Dendritic cell treated with granulocyte-macrophage colony-stimulating factor and Interleukin-4, amounts not matched to agents 40 ng/mL and 50 ng/mL, for 4 days (primary cell): ENCODE data around the gene AAK1.
A peak's percentile ranks its signal among the peaks of the same experiment; 100 is the strongest.
"Not testable (repeated sequence)": the region's sequence is repeated elsewhere in the genome, so short reads cannot be mapped to it uniquely, and the experiment has no call there.

Source experiments
- H3K27ac Mint-ChIP-seq: one replicate; pipeline ENCODE4 v1.8.0; 2022; ENCODE audit warnings: mild to moderate bottlenecking, mixed read lengths
- H3K27me3 Mint-ChIP-seq: one replicate; pipeline ENCODE4 v1.8.0; 2022; ENCODE audit warnings: mild to moderate bottlenecking, mixed read lengths
- H3K36me3 Mint-ChIP-seq: one replicate; pipeline ENCODE4 v1.8.0; 2022; ENCODE audit warnings: low read depth, mixed read lengths
- H3K4me1 Mint-ChIP-seq: one replicate; pipeline ENCODE4 v1.8.0; 2022; ENCODE audit warnings: low read depth, mixed read lengths
- H3K4me3 Mint-ChIP-seq: one replicate; pipeline ENCODE4 v1.8.0; 2022; ENCODE audit warnings: mild to moderate bottlenecking, moderate library complexity, mixed read lengths
- H3K9me3 Mint-ChIP-seq: one replicate; pipeline ENCODE4 v1.8.0; 2022; ENCODE audit warnings: mixed read lengths
- intact Hi-C: fragments of 100-400 bp; cut with micrococcal nuclease; formaldehyde crosslinking; loops from one replicate; pipeline ENCODE4 v1.15.0; 2022

The AAK1 gene

GRCh38 chr2:69454976-69455375 is 188.6 kb downstream of the AAK1 start:
- H3K4me3 Mint-ChIP-seq: no peak overlapping the region
- H3K36me3 Mint-ChIP-seq: no peaks in the 10 kb centered on the region
- H3K27me3 Mint-ChIP-seq: no peaks in the 10 kb centered on the region
- no peaks in the 10 kb centered on the region for H3K9me3 Mint-ChIP-seq
- H3K27ac Mint-ChIP-seq: no peak overlapping the region
- intact Hi-C loops: no loop called here
- H3K4me1 Mint-ChIP-seq: peaks cover 22% of the 10 kb centered on the region

- no peaks in the 10 kb centered on the region for H3K27me3 Mint-ChIP-seq
- H3K4me3 Mint-ChIP-seq: no peak overlapping the region
- peaks cover 25% of the 10 kb centered on the region for H3K4me1 Mint-ChIP-seq
- H3K9me3 Mint-ChIP-seq: no peaks in the 10 kb centered on the region
- intact Hi-C loops: no loop called here
- no peak overlapping the region for H3K27ac Mint-ChIP-seq
- no peaks in the 10 kb centered on the region for H3K36me3 Mint-ChIP-seq
Measured at GRCh38 chr2:69453475-69454129, 189.9 kb downstream of the AAK1 start.

GRCh38 chr2:69452687-69453086 is 190.9 kb downstream of the AAK1 start:
- H3K36me3 Mint-ChIP-seq: no peaks in the 10 kb centered on the region
- intact Hi-C loops: no loop called here
- no peaks in the 10 kb centered on the region for H3K9me3 Mint-ChIP-seq
- peaks cover 34% of the 10 kb centered on the region for H3K4me1 Mint-ChIP-seq
- no peak overlapping the region for H3K4me3 Mint-ChIP-seq
- H3K27ac Mint-ChIP-seq: no peak overlapping the region
- peaks cover 4% of the 10 kb centered on the region for H3K27me3 Mint-ChIP-seq

GRCh38 chr2:69450735-69451416 is 192.7 kb downstream of the AAK1 start:
- intact Hi-C loops: no loop called here
- Mint-ChIP-seq H3K4me3 (no peak overlapping the region), H3K9me3 (no peaks in the 10 kb centered on the region), H3K27ac (no peak overlapping the region), H3K4me1 (peaks cover 28% of the 10 kb centered on the region), H3K36me3 (no peaks in the 10 kb centered on the region), H3K27me3 (peaks cover 8% of the 10 kb centered on the region)

GRCh38 chr2:69449906-69450305 is 193.6 kb downstream of the AAK1 start:
- H3K27ac Mint-ChIP-seq: no peak overlapping the region
- intact Hi-C loops: no loop called here
- H3K4me3 Mint-ChIP-seq: no peak overlapping the region
- no peaks in the 10 kb centered on the region for H3K9me3 Mint-ChIP-seq
- peaks cover 21% of the 10 kb centered on the region for H3K4me1 Mint-ChIP-seq
- H3K36me3 Mint-ChIP-seq: no peaks in the 10 kb centered on the region
- H3K27me3 Mint-ChIP-seq: peaks cover 8% of the 10 kb centered on the region

GRCh38 chr2:69443673-69444072 is 199.9 kb downstream of the AAK1 start:
- H3K4me3 Mint-ChIP-seq, H3K9me3 Mint-ChIP-seq, H3K36me3 Mint-ChIP-seq, intact Hi-C loops, H3K27me3 Mint-ChIP-seq, H3K27ac Mint-ChIP-seq: not testable (repeated sequence)
- peaks cover 13% of the 10 kb centered on the region for H3K4me1 Mint-ChIP-seq

GRCh38 chr2:69439499-69439898 is 204.0 kb downstream of the AAK1 start:
- H3K9me3 Mint-ChIP-seq, H3K27me3 Mint-ChIP-seq, H3K4me3 Mint-ChIP-seq, H3K27ac Mint-ChIP-seq: not testable (repeated sequence)
- intact Hi-C loops: loop anchor here (5.0 kb wide), 1 partner anchor 47 kb away; no protein-coding TSS in a partner anchor
- peaks cover 28% of the 10 kb centered on the region for H3K4me1 Mint-ChIP-seq
- H3K36me3 Mint-ChIP-seq: peaks cover 18% of the 10 kb centered on the region

GRCh38 chr2:69438580-69438979 is 205.0 kb downstream of the AAK1 start:
- Mint-ChIP-seq H3K4me3 (no peak overlapping the region), H3K4me1 (peaks cover 29% of the 10 kb centered on the region), H3K36me3 (peaks cover 18% of the 10 kb centered on the region), H3K27me3 (no peaks in the 10 kb centered on the region), H3K9me3 (peaks cover 10% of the 10 kb centered on the region), H3K27ac (peak overlapping the region; percentile 99)
- intact Hi-C loops: loop anchor here (5.0 kb wide), 1 partner anchor 46 kb away; no protein-coding TSS in a partner anchor

- intact Hi-C loops: loop anchor here (5.0 kb wide), 1 partner anchor 45 kb away; no protein-coding TSS in a partner anchor
- Mint-ChIP-seq H3K4me3 (peak overlapping the region; percentile 88), H3K4me1 (peaks cover 29% of the 10 kb centered on the region), H3K27ac (peak overlapping the region; percentile 99), H3K27me3 (no peaks in the 10 kb centered on the region), H3K36me3 (peaks cover 18% of the 10 kb centered on the region), H3K9me3 (peaks cover 10% of the 10 kb centered on the region)
Measured at GRCh38 chr2:69437751-69438154, 205.8 kb downstream of the AAK1 start.

- Mint-ChIP-seq H3K4me1 (peaks cover 29% of the 10 kb centered on the region), H3K27me3 (no peaks in the 10 kb centered on the region)
Measured at GRCh38 chr2:69436938-69437750, 206.4 kb downstream of the AAK1 start, which contains the start of gene NFU1. Gene NFU1 (minus strand): TSS chr2:69437435. CDS start chr2:69437422, 13 bp downstream.

GRCh38 chr2:69436596-69436937 is 207.0 kb downstream of the AAK1 start:
- no peaks in the 10 kb centered on the region for H3K27me3 Mint-ChIP-seq
- intact Hi-C loops: loop anchor here (5.0 kb wide), 1 partner anchor 44 kb away; no protein-coding TSS in a partner anchor
- peaks cover 10% of the 10 kb centered on the region for H3K9me3 Mint-ChIP-seq
- peaks cover 29% of the 10 kb centered on the region for H3K4me1 Mint-ChIP-seq
- peak overlapping the region; percentile 99 for H3K27ac Mint-ChIP-seq
- peak overlapping the region; percentile 88 for H3K4me3 Mint-ChIP-seq
- H3K36me3 Mint-ChIP-seq: peaks cover 18% of the 10 kb centered on the region

More at GRCh38 chr2:69436938-69437750, 206.4 kb downstream of the AAK1 start, which contains the start of gene NFU1:
- intact Hi-C loops: loop anchor here (5.0 kb wide), 1 partner anchor 45 kb away; no protein-coding TSS in a partner anchor
- H3K4me3 Mint-ChIP-seq: peak within 1 kb of the TSS; percentile 88
- H3K9me3 Mint-ChIP-seq: peaks cover 10% of the 10 kb centered on the region
- H3K36me3 Mint-ChIP-seq: peaks cover 18% of the 10 kb centered on the region
- peak within 1 kb of the TSS; percentile 99 for H3K27ac Mint-ChIP-seq

GRCh38 chr2:69434753-69435152 is 208.8 kb downstream of the AAK1 start:
- H3K27me3 Mint-ChIP-seq: no peaks in the 10 kb centered on the region
- intact Hi-C loops: loop anchor here (5.0 kb wide), 1 partner anchor 42 kb away; no protein-coding TSS in a partner anchor
- peaks cover 28% of the 10 kb centered on the region for H3K36me3 Mint-ChIP-seq
- H3K9me3 Mint-ChIP-seq: peaks cover 9% of the 10 kb centered on the region
- no peak overlapping the region for H3K4me3 Mint-ChIP-seq
- H3K27ac Mint-ChIP-seq: peak overlapping the region; percentile 14
- peaks cover 29% of the 10 kb centered on the region for H3K4me1 Mint-ChIP-seq

- Mint-ChIP-seq H3K27ac (no peak overlapping the region), H3K27me3 (no peaks in the 10 kb centered on the region), H3K4me3 (no peak overlapping the region), H3K9me3 (no peaks in the 10 kb centered on the region), H3K4me1 (peaks cover 2% of the 10 kb centered on the region), H3K36me3 (peaks cover 40% of the 10 kb centered on the region)
- intact Hi-C loops: no loop called here
Measured at GRCh38 chr2:69429491-69430183, 213.9 kb downstream of the AAK1 start.
